ENCODE data around the gene LCOR.

The LCOR gene

DNA sequence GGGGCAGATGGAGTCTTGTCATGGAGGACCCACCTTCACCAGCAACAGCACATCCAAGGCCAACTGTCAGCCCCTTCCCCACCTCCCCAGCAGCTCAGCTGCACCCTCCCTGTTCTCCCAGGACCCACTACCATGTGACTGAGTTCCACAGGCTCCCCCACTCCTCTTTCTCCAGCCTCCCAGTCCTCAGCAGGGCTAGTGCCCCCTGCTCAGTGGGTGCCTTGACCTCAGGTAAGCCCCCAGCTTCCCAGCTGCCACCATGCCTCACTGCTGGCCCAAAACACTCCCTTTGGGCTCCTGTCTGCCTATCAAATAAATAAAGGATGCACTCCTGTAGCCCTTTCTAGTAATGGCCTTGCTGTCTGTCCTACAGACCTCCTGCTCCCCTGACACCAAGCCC lies 179.3 kb downstream of the LCOR start:
- Mint-ChIP-seq H3K36me3 (peaks cover 6% of the 10 kb centered on the region), H3K27me3 (peaks cover 3% of the 10 kb centered on the region), H3K27ac (no peak overlapping the region), H3K4me1 (no peaks in the 10 kb centered on the region), H3K9me3 (no peaks in the 10 kb centered on the region), H3K4me3 (no peak overlapping the region)

- Mint-ChIP-seq H3K36me3 (peaks cover 5% of the 10 kb centered on the region), H3K9me3 (no peaks in the 10 kb centered on the region), H3K4me1 (peaks cover 7% of the 10 kb centered on the region), H3K27ac (no peak overlapping the region), H3K27me3 (peaks cover 3% of the 10 kb centered on the region), H3K4me3 (no peak overlapping the region)
These were observed 180.4 kb downstream of the LCOR start for GRCh38 chr10:97012470-97012869.

DNA sequence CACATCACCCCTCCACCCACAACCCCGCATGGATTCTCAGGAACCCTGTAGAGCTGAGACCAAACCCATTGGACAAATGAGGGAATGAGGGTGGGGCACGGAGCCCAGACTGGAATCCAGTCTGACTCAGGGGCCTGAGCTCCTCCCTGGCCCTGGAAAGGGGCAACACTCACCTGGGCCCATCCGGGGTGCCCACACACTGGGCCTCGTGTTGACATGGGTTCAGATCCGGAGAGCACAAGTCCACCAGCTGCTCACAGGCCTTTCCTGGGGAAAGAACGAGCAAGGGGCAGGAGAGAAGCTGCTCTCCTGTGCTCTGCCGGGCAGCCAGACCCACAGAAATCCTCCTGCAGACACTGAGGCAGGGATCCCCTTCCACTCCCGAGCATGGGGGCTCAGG lies 181.5 kb downstream of the LCOR start:
- Mint-ChIP-seq H3K4me3 (no peak overlapping the region), H3K4me1 (peaks cover 7% of the 10 kb centered on the region), H3K36me3 (no peaks in the 10 kb centered on the region), H3K9me3 (no peaks in the 10 kb centered on the region), H3K27ac (no peak overlapping the region), H3K27me3 (no peaks in the 10 kb centered on the region)

DNA sequence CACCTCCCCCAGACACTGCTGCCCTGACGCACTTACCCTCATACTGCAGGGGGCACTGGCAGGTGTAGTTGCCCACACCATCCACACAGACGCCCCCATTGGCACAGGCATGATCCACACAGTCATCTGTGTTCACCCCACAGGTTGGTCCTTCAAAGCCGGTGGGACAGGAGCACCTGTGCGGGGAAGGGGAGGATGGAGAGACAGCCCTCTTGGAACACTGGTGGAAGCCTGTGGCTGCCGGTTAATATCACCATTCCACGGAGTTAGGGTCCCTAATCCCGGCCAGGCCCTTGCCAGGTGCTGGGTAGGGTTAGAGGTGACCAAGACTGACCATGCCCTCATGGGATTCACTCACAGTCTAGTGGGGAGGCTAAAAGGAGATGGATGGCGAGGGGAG lies 181.9 kb downstream of the LCOR start:
- Mint-ChIP-seq H3K27ac (no peak overlapping the region), H3K4me1 (peaks cover 7% of the 10 kb centered on the region), H3K27me3 (no peaks in the 10 kb centered on the region), H3K36me3 (no peaks in the 10 kb centered on the region), H3K9me3 (no peaks in the 10 kb centered on the region), H3K4me3 (no peak overlapping the region)

DNA sequence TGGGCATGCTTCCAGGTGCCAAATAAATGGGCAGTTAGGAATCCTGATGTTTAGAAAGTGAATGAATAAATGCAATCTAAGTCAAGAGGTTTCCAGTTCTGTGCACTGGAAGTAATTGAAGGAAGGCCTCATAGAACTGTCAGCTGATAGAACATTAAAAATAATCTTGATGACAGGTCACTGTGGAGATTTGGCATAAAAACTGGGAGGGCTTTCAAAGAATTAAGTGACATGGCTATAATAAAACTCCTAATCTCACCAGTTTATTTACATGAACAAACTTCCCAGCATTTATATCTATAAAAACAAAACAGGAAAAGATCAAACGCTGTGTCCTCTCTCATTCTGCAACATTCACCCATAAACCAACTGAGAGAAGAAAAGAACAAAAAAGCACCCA lies 183.1 kb downstream of the LCOR start:
- no peak overlapping the region for H3K4me3 Mint-ChIP-seq

GRCh38 chr10:97016728-97017473 lies 184.8 kb downstream of the LCOR start:
- Mint-ChIP-seq H3K36me3 (no peaks in the 10 kb centered on the region), H3K27ac (peak overlapping the region; percentile 65), H3K9me3 (no peaks in the 10 kb centered on the region), H3K4me1 (peaks cover 7% of the 10 kb centered on the region), H3K27me3 (no peaks in the 10 kb centered on the region), H3K4me3 (peak overlapping the region; percentile 7)

More for the DNA sequence above, 183.1 kb downstream of the LCOR start:
- no peaks in the 10 kb centered on the region for H3K9me3 Mint-ChIP-seq
- H3K36me3 Mint-ChIP-seq: no peaks in the 10 kb centered on the region
- peaks cover 7% of the 10 kb centered on the region for H3K4me1 Mint-ChIP-seq
- H3K27me3 Mint-ChIP-seq: no peaks in the 10 kb centered on the region
- no peak overlapping the region for H3K27ac Mint-ChIP-seq

DNA sequence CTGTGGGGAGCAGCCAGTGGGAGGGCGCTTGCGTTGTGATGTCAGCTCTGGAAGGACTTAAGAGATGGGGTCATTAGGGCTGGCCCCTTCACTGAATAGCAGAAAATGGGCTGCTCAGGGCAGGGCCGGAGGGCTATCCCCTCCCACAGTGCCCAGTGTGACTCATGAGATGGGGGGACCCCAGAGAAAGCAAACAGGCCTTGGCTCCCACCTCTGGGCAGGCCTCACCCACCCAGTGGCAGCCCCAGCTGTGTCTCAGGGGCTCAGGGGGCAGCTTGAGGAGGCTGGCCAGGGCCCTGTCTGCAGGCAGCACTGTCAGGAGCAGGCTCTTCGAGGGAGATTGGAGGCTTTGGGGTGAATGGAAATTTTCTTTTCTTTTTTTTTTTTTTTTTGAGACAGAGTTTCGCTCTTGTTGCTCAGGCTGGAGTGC lies 185.4 kb downstream of the LCOR start:
- H3K9me3 Mint-ChIP-seq: no peaks in the 10 kb centered on the region
- no peaks in the 10 kb centered on the region for H3K36me3 Mint-ChIP-seq
- no peaks in the 10 kb centered on the region for H3K27me3 Mint-ChIP-seq
- H3K4me3 Mint-ChIP-seq: no peak overlapping the region
- H3K27ac Mint-ChIP-seq: no peak overlapping the region
- H3K4me1 Mint-ChIP-seq: peaks cover 7% of the 10 kb centered on the region

- H3K9me3 Mint-ChIP-seq: no peaks in the 10 kb centered on the region
- H3K27ac Mint-ChIP-seq: no peak overlapping the region
- peaks cover 7% of the 10 kb centered on the region for H3K4me1 Mint-ChIP-seq
- H3K4me3 Mint-ChIP-seq: no peak overlapping the region
- H3K36me3 Mint-ChIP-seq: no peaks in the 10 kb centered on the region
- H3K27me3 Mint-ChIP-seq: no peaks in the 10 kb centered on the region
These were observed 186.4 kb downstream of the LCOR start for GRCh38 chr10:97018251-97019212.

DNA sequence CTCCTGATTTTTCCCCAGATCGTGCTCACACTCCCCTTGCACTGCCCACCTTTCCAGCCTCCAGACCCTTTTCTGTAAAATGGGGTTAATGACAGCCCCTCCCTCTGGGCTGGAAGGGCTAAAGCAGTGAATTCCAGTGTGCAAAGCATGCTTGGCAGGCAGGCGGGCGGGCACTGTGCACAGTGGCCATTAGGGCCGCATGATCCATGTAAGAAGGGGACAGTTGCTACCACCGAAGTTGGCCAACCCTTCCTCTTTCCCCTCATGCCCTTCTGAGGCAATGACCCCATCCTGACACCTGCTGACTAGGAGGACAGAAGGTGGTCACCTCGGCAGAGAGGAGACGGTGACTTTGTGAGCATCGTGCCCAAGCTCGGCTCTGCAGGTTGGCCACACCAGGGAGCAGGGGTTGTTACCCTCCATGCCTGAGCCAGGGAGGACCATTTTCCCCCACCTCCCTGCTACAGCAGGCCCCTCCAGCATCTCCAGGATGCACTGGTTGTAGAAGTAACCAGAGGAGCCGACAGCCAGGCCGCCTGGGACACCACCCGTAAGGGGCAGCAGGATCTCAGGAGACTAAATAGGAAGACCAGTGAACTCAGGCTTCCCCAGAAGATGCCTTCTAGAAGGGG lies 187.2 kb downstream of the LCOR start:
- Mint-ChIP-seq H3K4me1 (peaks cover 7% of the 10 kb centered on the region), H3K9me3 (no peaks in the 10 kb centered on the region), H3K27me3 (no peaks in the 10 kb centered on the region), H3K4me3 (no peak overlapping the region), H3K36me3 (no peaks in the 10 kb centered on the region), H3K27ac (no peak overlapping the region)

DNA sequence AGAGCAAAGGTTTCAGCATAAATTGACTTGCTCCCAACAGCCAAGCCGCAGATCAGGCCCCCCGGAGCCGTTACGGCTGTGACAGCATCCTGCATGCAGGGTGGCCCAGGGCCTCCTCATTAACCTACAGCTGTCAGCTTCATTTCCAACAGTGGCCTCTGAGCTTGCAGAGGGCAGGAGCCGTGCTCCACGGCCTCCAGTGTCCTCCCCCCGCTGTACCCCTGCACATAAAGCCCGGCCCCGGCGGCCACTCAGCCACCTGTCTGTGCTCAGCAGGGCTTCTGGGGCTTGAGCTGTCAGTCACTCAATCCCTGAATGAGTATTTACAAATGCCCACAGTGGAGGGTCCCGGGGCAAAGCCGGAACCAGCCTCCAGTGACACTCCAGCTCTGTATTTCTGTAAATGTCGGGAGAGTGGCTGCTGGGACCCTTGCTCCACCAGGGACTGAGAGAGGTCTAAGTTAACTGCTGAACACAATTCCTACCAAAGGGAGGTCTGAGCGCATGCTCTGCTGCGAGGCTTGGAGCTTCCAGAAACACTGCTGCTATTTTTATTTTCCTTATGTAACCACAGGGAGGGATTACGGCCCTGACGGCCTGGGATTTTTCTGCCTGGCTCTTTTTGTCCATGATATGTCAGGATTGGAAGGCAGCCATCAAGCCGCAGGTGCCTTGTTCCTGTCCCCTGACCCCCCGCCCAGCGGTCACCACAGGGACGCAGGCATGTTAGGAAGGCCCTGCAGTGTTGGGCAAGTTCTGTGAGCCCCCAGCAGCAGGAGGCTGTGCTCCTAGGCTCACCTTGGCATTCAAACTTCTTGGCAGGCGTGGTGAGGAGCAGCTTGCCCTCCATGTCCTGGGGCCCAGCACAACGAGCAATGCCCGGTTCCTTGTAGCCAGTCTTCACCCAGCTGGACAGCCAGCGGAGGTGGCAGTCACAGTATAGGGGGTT lies 188.6 kb downstream of the LCOR start:
- Mint-ChIP-seq H3K4me1 (peaks cover 7% of the 10 kb centered on the region), H3K27ac (no peak overlapping the region), H3K36me3 (no peaks in the 10 kb centered on the region), H3K9me3 (no peaks in the 10 kb centered on the region), H3K27me3 (no peaks in the 10 kb centered on the region), H3K4me3 (no peak overlapping the region)

- H3K9me3 Mint-ChIP-seq: no peaks in the 10 kb centered on the region
These were observed 190.5 kb downstream of the LCOR start for GRCh38 chr10:97022616-97023015.

DNA sequence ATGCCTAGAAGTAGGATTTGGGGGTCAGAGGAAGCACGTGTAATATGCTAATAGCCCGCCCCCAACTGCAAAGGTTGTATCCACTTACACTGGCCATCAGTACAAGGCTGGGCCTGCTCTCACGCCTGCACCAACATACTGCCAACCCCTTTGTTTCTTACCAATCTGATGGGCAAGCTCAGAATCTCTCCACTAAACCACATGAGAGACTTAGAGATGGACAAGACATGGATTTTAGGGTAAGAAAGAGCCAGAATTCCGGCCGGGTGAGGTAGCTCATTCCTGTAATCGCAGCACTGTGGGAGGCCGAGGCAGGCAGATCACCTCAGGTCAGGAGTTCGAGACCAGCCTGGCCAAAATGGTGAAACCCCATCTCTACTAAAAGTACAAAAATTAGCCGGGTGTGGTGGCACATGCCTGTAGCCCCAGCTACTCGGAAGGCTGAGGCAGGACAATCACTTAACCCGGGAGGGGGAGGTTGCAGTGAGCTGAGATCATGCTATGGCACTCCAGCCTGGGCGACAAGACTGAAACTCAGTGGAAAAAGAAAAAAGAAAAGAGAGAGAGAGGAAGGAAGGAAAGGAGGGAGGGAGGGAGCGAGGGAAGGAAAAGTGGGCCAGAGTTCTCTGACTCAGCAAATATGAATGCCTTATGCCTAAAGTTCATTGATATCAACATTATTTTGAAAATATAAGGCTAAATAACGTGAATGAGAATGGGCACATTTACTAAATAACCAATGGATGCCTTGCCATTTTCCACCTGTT lies 191.5 kb downstream of the LCOR start:
- H3K36me3 Mint-ChIP-seq: no peaks in the 10 kb centered on the region
- no peaks in the 10 kb centered on the region for H3K4me1 Mint-ChIP-seq
- no peaks in the 10 kb centered on the region for H3K27me3 Mint-ChIP-seq
- H3K27ac Mint-ChIP-seq: no peak overlapping the region
- no peaks in the 10 kb centered on the region for H3K9me3 Mint-ChIP-seq
- no peak overlapping the region for H3K4me3 Mint-ChIP-seq

More at GRCh38 chr10:97022616-97023015, 190.5 kb downstream of the LCOR start:
- Mint-ChIP-seq H3K4me3 (no peak overlapping the region), H3K4me1 (no peaks in the 10 kb centered on the region), H3K27me3 (no peaks in the 10 kb centered on the region), H3K27ac (no peak overlapping the region), H3K36me3 (no peaks in the 10 kb centered on the region)

DNA sequence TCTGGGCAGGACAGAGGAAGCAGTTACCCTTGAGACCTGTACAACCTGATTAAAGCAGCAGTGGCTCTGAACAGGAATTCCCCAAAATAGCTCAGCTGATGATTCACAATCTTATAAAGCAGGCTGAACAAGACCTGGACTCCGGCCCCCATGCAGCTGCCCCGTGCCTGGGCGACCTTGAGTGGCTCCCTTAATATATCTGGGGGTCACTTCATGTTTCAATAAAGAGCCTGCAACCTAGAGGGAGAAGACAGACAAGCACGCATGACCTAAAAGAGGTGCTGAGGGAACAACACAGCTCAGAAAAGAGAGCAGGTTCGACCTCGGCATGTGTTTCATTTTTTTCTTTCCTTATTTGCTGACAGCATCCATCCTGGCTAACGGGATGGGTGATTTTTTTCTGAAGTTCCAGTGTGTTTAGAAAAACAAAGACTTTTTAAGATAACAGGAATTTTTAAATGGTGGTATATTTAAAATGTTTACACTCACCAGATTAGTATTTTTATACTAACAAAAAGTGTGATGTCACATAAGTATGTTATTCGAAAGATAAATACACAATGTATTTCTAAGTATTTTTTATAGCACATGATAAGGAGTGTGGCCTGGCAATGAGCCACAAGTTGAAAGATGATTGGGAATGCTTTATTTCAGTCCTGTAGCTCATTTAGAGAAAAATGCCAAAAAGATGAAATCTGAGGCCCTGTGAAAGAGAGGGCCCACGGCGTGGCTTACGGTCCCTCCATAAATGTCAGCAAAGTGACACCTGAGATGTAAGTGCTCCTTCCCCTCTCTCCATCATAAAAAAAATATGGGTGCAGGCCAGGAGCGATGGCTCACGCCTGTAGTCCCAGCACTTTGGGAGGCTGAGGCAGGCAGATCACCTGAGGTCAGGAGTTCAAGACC lies 192.3 kb downstream of the LCOR start:
- Mint-ChIP-seq H3K27ac (no peak overlapping the region), H3K4me3 (no peak overlapping the region), H3K27me3 (no peaks in the 10 kb centered on the region), H3K9me3 (no peaks in the 10 kb centered on the region), H3K4me1 (no peaks in the 10 kb centered on the region), H3K36me3 (no peaks in the 10 kb centered on the region)

Data from activated naive CD4-positive, alpha-beta T cell treated with anti-CD3 and anti-CD28 coated beads, Interleukin-2, amount 50 U/mL, for 24 hours (primary cell).